HepG2 (cell line): ENCODE data around the gene GP2.

Experiments used
- CTCF ChIP-seq: sonication (generic); formaldehyde crosslinking; IDR thresholded peaks from 2 replicates; pipeline ENCODE4 v1.5.0; 2020; ENCODE audit warnings: mild to moderate bottlenecking, missing genetic modification reagents, moderate library complexity
- FOXJ3 ChIP-seq: sonication (generic); formaldehyde crosslinking; IDR thresholded peaks from 2 replicates; pipeline ENCODE4 v1.4.0; 2020; ENCODE audit warnings: missing genetic modification reagents, mild to moderate bottlenecking, borderline replicate concordance
- IRF1 ChIP-seq: sonication (generic); formaldehyde crosslinking; IDR thresholded peaks from 2 replicates; pipeline ENCODE4 v1.4.0; 2020; ENCODE audit warnings: low read depth, mild to moderate bottlenecking, missing genetic modification reagents
- POLR2A ChIP-seq, 2 experiments: IDR thresholded peaks; 2 replicates each; pipeline ENCODE4 v1.6.1; 2011; ENCODE audit warnings: low read depth in 2 of 2, low read length in 2 of 2, mild to moderate bottlenecking in 1 of 2, moderate library complexity in 1 of 2; ENCODE audit not compliant: insufficient read depth in 1 of 2
- SNRNP70 ChIP-seq: fragments of 200-400 bp; formaldehyde crosslinking; IDR thresholded peaks from 2 replicates; pipeline ENCODE4 v1.6.1; 2017; ENCODE audit warnings: mild to moderate bottlenecking, low read depth, low read length, moderate library complexity

GRCh38 chr16:20349615-20350014, 22.3 kb upstream of the GP2 start:
- no peak for TF ChIP-seq POLR2A (IDR thresholded peaks at IDR 0.05; ENCODE audit: insufficient read depth in 1 of 2, low read depth in 2 of 2, low read length in 2 of 2)
- TF ChIP-seq IRF1 (CRISPR knock-in tag), result no peak
- no peak for TF ChIP-seq CTCF (CRISPR knock-in tag)
- no peak for TF ChIP-seq SNRNP70
- TF ChIP-seq FOXJ3 (CRISPR knock-in tag), result no peak
